Liver (tissue), 9 donors: Measurements from ENCODE around the gene KRTAP3-3. TPM values are rescaled to one million over a fixed set of nuclear protein-coding genes. Genes with fewer than 3 reads are reported as not detected.
"Not testable (repeated sequence)": the region's sequence is repeated elsewhere in the genome, so short reads cannot be mapped to it uniquely, and the experiment has no call there.

Experiments used
- DNase-seq: peaks from one replicate; pipeline ENCODE4 v3.0.0-alpha.2; 2017; ENCODE audit warnings: low spot score
- H3K27ac ChIP-seq, 2 donors: one replicate each; pipeline ENCODE4 v1.7.0; 2013; ENCODE audit warnings: inconsistent platforms in 2 of 2, low read length in 2 of 2, control low read depth in 1 of 2, low read depth in 1 of 2, mild to moderate bottlenecking in 1 of 2
- H3K27me3 ChIP-seq, 4 donors: one replicate each; pipeline versions ENCODE4 v1.6.1 to v1.7.0; 2013; ENCODE audit warnings: low read length in 3 of 4, inconsistent platforms in 1 of 4, mild to moderate bottlenecking in 1 of 4, moderate library complexity in 1 of 4; ENCODE audit not compliant: control insufficient read depth in 4 of 4, insufficient read depth in 4 of 4
- H3K36me3 ChIP-seq, 4 donors: one replicate each; pipeline versions ENCODE4 v1.6.1 to v1.7.0; 2013; ENCODE audit warnings: low read length in 3 of 4, mild to moderate bottlenecking in 3 of 4, low read depth in 1 of 4, moderate library complexity in 1 of 4; ENCODE audit not compliant: control insufficient read depth in 4 of 4, insufficient read depth in 3 of 4
- H3K4me1 ChIP-seq, 4 donors: one replicate each; pipeline versions ENCODE4 v1.6.1 to v1.7.0; 2013; ENCODE audit warnings: low read length in 3 of 4, mild to moderate bottlenecking in 3 of 4, moderate library complexity in 1 of 4; ENCODE audit not compliant: control insufficient read depth in 4 of 4, insufficient read depth in 4 of 4
- H3K4me3 ChIP-seq, 3 donors: one replicate each; pipeline versions ENCODE4 v1.6.1 to v1.7.0; 2013; ENCODE audit warnings: low read length in 3 of 3, control low read depth in 1 of 3, low read depth in 1 of 3, mild to moderate bottlenecking in 1 of 3
- H3K9ac ChIP-seq, 2 donors: one replicate each; pipeline ENCODE4 v1.7.0; 2013; ENCODE audit warnings: low read length in 2 of 2, mild to moderate bottlenecking in 2 of 2, moderate library complexity in 2 of 2, control low read depth in 1 of 2, low read depth in 1 of 2
- H3K9me3 ChIP-seq, 4 donors: one replicate each; pipeline versions ENCODE4 v1.6.1 to v1.7.0; 2013; ENCODE audit warnings: low read length in 3 of 4; ENCODE audit not compliant: control insufficient read depth in 4 of 4
- EGR1 ChIP-seq, 2 donors: IDR thresholded peaks; 2 replicates each; pipeline ENCODE4 v1.6.1; 2016 to 2018; ENCODE audit warnings: antibody characterized with exemption in 2 of 2, low read depth in 2 of 2
- HNF4G ChIP-seq: IDR thresholded peaks from 2 replicates; pipeline ENCODE4 v1.6.1; 2016; ENCODE audit warnings: antibody characterized with exemption
- JUND ChIP-seq, 2 donors: IDR thresholded peaks; 2 replicates each; pipeline ENCODE4 v1.6.1; 2016; ENCODE audit warnings: antibody characterized with exemption in 2 of 2
- RAD21 ChIP-seq, 2 donors: IDR thresholded peaks; 2 replicates each; pipeline ENCODE4 v1.6.1; 2016; ENCODE audit warnings: antibody characterized with exemption in 2 of 2, mild to moderate bottlenecking in 2 of 2
- RXRA ChIP-seq, 2 donors: IDR thresholded peaks; 2 replicates each; pipeline ENCODE4 v1.6.1; 2017 to 2018; ENCODE audit warnings: antibody characterized with exemption in 2 of 2, mild to moderate bottlenecking in 1 of 2
- TAF1 ChIP-seq: conservative IDR thresholded peaks from 2 replicates; pipeline ENCODE4 v1.6.1; 2016; ENCODE audit warnings: antibody characterized with exemption, mild to moderate bottlenecking
- YY1 ChIP-seq: IDR thresholded peaks from 2 replicates; pipeline ENCODE4 v1.6.1; 2016; ENCODE audit warnings: antibody characterized with exemption, mild to moderate bottlenecking
- WGBS: extraction: QIAGEN DNeasy Blood & Tissue Kit; methylation state at CpG from one replicate; pipeline ENCODE4 v1.1.7; 2013; 5-methylcytosine and 5-hydroxymethylcytosine counted together
- polyA plus RNA-seq, 2 donors: library from polyadenylated mRNA; stranded (reverse) in 1 of 2; unstranded in 1 of 2; fragments of 200-250 nt in 1 of 2; fragments of >200 nt in 1 of 2; fragmentation: Nextera tagmentation in 1 of 2; extraction: Ambion mirVana in 1 of 2; gene quantifications; one replicate each; pipeline versions ENCODE4 v1.2.1 to v1.2.3, GENCODE V29; 2013 to 2015
- total RNA-seq, 2 donors: library from RNA; depleted of rRNA; stranded (reverse); fragments of >200 nt; gene quantifications; one replicate each; pipeline ENCODE4 v1.2.3, GENCODE V29; 2014
- TF ChIP-seq, protein P1 (sequence below): fragments of 150-350 bp; IDR thresholded peaks from 2 replicates; pipeline ENCODE4 v1.5.1; 2017; ENCODE audit warnings: improper control_type of control experiment, low read depth, low read length; ENCODE audit not compliant: missing input control
- TF ChIP-seq, protein P2 (sequence below): IDR thresholded peaks from 2 replicates; pipeline ENCODE4 v1.6.1; 2016; ENCODE audit warnings: antibody characterized with exemption, mild to moderate bottlenecking
- TF ChIP-seq, protein P3 (sequence below): IDR thresholded peaks from 2 replicates; pipeline ENCODE4 v1.6.1; 2016; ENCODE audit warnings: antibody characterized with exemption
- TF ChIP-seq, protein P4 (sequence below): IDR thresholded peaks from 2 replicates; pipeline ENCODE4 v1.6.1; 2016; ENCODE audit warnings: antibody characterized with exemption
- donor health status: healthy.
- donor health status: healthy.
- donor health status: healthy.
- donor health status: healthy.
- donor health status: healthy.

Gene KRTAP3-3
- total and polyA plus RNA-seq, 4 donors = not detected

DNA sequence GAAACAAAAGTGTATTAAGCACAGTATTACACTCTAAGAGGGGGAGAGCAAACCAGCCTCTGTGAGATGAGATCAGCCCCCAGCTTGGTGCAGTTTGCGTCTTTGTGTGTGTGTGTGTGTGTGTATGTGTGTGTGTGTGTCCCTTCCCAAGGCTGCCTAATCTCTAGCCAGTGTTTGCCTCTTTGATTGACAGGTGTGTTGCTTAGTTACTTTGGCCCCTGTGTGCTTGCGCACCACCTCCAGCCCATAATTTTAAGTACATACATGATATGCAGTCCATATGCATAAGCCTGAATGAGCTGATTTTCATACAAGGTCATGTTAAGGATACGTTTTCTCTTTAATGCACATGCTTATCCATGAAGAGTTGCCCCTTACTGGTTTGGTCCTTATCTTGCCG, 7.8 kb upstream of the KRTAP3-3 start:
- no peaks in the 10 kb centered on the region for H3K9me3 ChIP-seq
- TF ChIP-seq JUND (IDR thresholded peaks at IDR 0.05) (no peak), HNF4G (no peak), RAD21 (IDR thresholded peaks at IDR 0.05) (no peak), TAF1 (no peak)
- TF ChIP-seq, protein P1, sequence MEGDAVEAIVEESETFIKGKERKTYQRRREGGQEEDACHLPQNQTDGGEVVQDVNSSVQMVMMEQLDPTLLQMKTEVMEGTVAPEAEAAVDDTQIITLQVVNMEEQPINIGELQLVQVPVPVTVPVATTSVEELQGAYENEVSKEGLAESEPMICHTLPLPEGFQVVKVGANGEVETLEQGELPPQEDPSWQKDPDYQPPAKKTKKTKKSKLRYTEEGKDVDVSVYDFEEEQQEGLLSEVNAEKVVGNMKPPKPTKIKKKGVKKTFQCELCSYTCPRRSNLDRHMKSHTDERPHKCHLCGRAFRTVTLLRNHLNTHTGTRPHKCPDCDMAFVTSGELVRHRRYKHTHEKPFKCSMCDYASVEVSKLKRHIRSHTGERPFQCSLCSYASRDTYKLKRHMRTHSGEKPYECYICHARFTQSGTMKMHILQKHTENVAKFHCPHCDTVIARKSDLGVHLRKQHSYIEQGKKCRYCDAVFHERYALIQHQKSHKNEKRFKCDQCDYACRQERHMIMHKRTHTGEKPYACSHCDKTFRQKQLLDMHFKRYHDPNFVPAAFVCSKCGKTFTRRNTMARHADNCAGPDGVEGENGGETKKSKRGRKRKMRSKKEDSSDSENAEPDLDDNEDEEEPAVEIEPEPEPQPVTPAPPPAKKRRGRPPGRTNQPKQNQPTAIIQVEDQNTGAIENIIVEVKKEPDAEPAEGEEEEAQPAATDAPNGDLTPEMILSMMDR = no peak
- TF ChIP-seq, protein P2, sequence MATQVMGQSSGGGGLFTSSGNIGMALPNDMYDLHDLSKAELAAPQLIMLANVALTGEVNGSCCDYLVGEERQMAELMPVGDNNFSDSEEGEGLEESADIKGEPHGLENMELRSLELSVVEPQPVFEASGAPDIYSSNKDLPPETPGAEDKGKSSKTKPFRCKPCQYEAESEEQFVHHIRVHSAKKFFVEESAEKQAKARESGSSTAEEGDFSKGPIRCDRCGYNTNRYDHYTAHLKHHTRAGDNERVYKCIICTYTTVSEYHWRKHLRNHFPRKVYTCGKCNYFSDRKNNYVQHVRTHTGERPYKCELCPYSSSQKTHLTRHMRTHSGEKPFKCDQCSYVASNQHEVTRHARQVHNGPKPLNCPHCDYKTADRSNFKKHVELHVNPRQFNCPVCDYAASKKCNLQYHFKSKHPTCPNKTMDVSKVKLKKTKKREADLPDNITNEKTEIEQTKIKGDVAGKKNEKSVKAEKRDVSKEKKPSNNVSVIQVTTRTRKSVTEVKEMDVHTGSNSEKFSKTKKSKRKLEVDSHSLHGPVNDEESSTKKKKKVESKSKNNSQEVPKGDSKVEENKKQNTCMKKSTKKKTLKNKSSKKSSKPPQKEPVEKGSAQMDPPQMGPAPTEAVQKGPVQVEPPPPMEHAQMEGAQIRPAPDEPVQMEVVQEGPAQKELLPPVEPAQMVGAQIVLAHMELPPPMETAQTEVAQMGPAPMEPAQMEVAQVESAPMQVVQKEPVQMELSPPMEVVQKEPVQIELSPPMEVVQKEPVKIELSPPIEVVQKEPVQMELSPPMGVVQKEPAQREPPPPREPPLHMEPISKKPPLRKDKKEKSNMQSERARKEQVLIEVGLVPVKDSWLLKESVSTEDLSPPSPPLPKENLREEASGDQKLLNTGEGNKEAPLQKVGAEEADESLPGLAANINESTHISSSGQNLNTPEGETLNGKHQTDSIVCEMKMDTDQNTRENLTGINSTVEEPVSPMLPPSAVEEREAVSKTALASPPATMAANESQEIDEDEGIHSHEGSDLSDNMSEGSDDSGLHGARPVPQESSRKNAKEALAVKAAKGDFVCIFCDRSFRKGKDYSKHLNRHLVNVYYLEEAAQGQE = no peak
- TF ChIP-seq, protein P3, sequence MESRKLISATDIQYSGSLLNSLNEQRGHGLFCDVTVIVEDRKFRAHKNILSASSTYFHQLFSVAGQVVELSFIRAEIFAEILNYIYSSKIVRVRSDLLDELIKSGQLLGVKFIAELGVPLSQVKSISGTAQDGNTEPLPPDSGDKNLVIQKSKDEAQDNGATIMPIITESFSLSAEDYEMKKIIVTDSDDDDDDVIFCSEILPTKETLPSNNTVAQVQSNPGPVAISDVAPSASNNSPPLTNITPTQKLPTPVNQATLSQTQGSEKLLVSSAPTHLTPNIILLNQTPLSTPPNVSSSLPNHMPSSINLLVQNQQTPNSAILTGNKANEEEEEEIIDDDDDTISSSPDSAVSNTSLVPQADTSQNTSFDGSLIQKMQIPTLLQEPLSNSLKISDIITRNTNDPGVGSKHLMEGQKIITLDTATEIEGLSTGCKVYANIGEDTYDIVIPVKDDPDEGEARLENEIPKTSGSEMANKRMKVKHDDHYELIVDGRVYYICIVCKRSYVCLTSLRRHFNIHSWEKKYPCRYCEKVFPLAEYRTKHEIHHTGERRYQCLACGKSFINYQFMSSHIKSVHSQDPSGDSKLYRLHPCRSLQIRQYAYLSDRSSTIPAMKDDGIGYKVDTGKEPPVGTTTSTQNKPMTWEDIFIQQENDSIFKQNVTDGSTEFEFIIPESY = no peak
- TF ChIP-seq, protein P4, sequence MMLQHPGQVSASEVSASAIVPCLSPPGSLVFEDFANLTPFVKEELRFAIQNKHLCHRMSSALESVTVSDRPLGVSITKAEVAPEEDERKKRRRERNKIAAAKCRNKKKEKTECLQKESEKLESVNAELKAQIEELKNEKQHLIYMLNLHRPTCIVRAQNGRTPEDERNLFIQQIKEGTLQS = no peak
- H3K4me3 ChIP-seq = no peak overlapping the region
- no peaks in the 10 kb centered on the region for H3K36me3 ChIP-seq
- no peaks in the 10 kb centered on the region for H3K4me1 ChIP-seq
- no peak overlapping the region for H3K9ac ChIP-seq
- WGBS = 81% methylated on average over 4 of the region's 4 CpGs
- H3K27me3 ChIP-seq = peaks cover 0 to 3% (median 0%) of the 10 kb centered on the region in 4 donors
- no peak overlapping the region for H3K27ac ChIP-seq
- no peak for DNase-seq

DNA sequence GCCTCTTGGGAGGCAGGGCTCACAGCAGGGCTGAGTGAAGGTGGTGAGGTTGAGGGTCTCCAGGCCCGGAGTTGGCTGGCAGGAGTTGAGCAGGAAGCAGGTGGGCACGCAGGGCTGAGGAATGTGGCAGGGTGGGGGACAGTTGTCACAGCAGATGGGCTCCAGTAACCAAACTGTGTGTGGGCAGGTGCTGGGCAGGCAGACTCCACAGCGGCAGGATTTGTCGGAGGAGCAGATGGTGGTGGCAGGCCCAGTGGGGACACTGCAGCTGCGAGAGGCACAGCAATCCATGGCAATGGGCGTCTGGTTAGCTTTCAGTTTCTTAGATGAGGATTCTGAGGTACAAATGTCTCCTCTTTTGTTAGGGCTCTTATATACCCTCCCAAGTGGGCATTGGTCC, 5.6 kb upstream of the KRTAP3-3 start, which contains the start of gene KRTAP3-2:
Gene KRTAP3-2 (minus strand): TSS at position 344 of the 400 bp plus-strand sequence. CDS start 53 bp downstream, at position 291.
- H3K36me3 ChIP-seq, H3K27ac ChIP-seq, H3K4me1 ChIP-seq, H3K27me3 ChIP-seq, H3K9ac ChIP-seq, H3K9me3 ChIP-seq, DNase-seq, H3K4me3 ChIP-seq: not testable (repeated sequence)
- 81% methylated on average over 6 of the region's 6 CpGs for WGBS

DNA sequence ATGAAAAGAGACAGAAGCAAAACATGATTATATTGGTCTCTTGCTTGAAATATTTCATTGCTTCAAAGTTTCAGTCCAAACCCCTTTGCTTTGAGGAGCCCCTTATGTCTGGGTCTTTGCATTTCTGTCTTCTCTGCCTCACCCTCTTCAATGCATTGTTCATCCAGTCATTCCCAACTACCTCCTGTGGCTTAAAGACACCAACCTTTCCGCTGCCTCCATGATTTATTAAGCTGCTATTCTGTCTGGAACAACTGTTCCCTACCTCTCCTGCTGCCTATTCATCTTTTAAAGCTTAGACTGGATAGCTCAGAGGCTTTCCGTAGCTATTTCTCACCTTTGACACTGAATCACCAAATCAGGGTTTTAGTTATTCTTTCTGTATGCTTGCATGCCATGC, 3.4 kb upstream of the KRTAP3-3 start:
- no peaks in the 10 kb centered on the region for H3K9me3 ChIP-seq
- H3K9ac ChIP-seq = no peak overlapping the region
- H3K27me3 ChIP-seq = peaks cover 0 to 9% (median 0%) of the 10 kb centered on the region in 4 donors
- 68% methylated on average over 2 of the region's 2 CpGs for WGBS
- H3K4me1 ChIP-seq = no peaks in the 10 kb centered on the region
- no peak for DNase-seq
- no peak overlapping the region for H3K27ac ChIP-seq
- H3K4me3 ChIP-seq = no peak overlapping the region
- no peaks in the 10 kb centered on the region for H3K36me3 ChIP-seq
- TF ChIP-seq RXRA (IDR thresholded peaks at IDR 0.05) (no peak), YY1 (no peak), EGR1 (IDR thresholded peaks at IDR 0.05; ENCODE audit: low read depth in 2 of 2) (no peak), JUND (IDR thresholded peaks at IDR 0.05) (no peak), HNF4G (no peak)
- TF ChIP-seq, protein P2 = no peak
- TF ChIP-seq, protein P1 = no peak
- TF ChIP-seq, protein P4 = no peak
